PC-9 (cell line): ENCODE data around the gene GIPR. TPM values are rescaled to one million over a fixed set of nuclear protein-coding genes. Genes with fewer than 3 reads are reported as not detected.

Source experiments
- BruUV-seq: library from RNA; stranded (reverse); fragments of 400-500 nt; replicated peaks from 2 replicates; lab custom pipeline; 2021; lab: Mats Ljungman, UMichigan
- CTCF ChIA-PET: fragments of 300-600 bp; sonication (Branson Sonifier 250); formaldehyde crosslinking; loops from one replicate; lab custom pipeline; 2022; ENCODE audit warnings: antibody characterized with exemption; lab: Charles Lee
- POLR2A ChIA-PET: fragments of 300-600 bp; sonication (Branson Sonifier 250); formaldehyde crosslinking; loops from one replicate; lab custom pipeline; 2022; ENCODE audit warnings: antibody characterized with exemption; ENCODE audit not compliant: unreplicated experiment; lab: Charles Lee
- DNase-seq, 2 experiments: peaks; one replicate each; pipeline versions ENCODE4 v3.0.0 to v3.0.0-alpha.2; 2015 to 2022; ENCODE audit warnings: mixed read lengths in 1 of 2
- H2AFZ ChIP-seq: fragments of 200-600 bp; sonication (generic); 2 replicates; pipeline ENCODE4 v1.8.1; 2017; ENCODE audit warnings: antibody characterized with exemption
- H3F3A ChIP-seq: fragments of 200-600 bp; sonication (generic); 2 replicates; pipeline ENCODE4 v1.8.1; 2017; ENCODE audit warnings: antibody characterized with exemption, mild to moderate bottlenecking, low read depth; ENCODE audit not compliant: insufficient read depth
- H3K27ac ChIP-seq: fragments of 200-600 bp; sonication (generic); 2 replicates; pipeline ENCODE4 v1.6.1; 2016; ENCODE audit warnings: mixed run types
- H3K27me3 ChIP-seq: fragments of 200-600 bp; sonication (generic); 2 replicates; pipeline ENCODE4 v1.6.1; 2016; ENCODE audit warnings: low read depth, mixed run types; ENCODE audit not compliant: insufficient read depth
- H3K36me3 ChIP-seq: fragments of 200-600 bp; sonication (generic); 2 replicates; pipeline ENCODE4 v1.6.1; 2016; ENCODE audit warnings: low read depth, mixed run types
- H3K4me1 ChIP-seq: fragments of 200-600 bp; sonication (generic); replicated peaks from 2 replicates; pipeline ENCODE4 v1.6.1; 2016; ENCODE audit warnings: mixed run types; ENCODE audit not compliant: insufficient read depth
- H3K4me2 ChIP-seq: fragments of 200-600 bp; sonication (generic); 2 replicates; pipeline ENCODE4 v1.6.1; 2017; ENCODE audit warnings: mixed run types
- H3K4me3 ChIP-seq: fragments of 200-600 bp; sonication (generic); 2 replicates; pipeline ENCODE4 v1.6.1; 2016; ENCODE audit warnings: mixed run types
- H3K79me2 ChIP-seq: fragments of 200-600 bp; sonication (generic); 2 replicates; pipeline ENCODE4 v1.6.1; 2017; ENCODE audit warnings: low read depth, mixed run types
- H3K9me2 ChIP-seq: fragments of 200-600 bp; sonication (generic); 2 replicates; pipeline ENCODE4 v1.8.1; 2017; ENCODE audit warnings: mild to moderate bottlenecking; ENCODE audit not compliant: insufficient read depth
- H3K9me3 ChIP-seq: fragments of 200-600 bp; sonication (generic); 2 replicates; pipeline ENCODE4 v1.8.1; 2016; ENCODE audit warnings: low read depth; ENCODE audit not compliant: insufficient read depth
- H4K20me1 ChIP-seq: fragments of 200-600 bp; sonication (generic); 2 replicates; pipeline ENCODE4 v1.8.1; 2017; ENCODE audit not compliant: insufficient read depth
- CTCF ChIP-seq: fragments of 200-600 bp; sonication (generic); conservative IDR thresholded peaks from 2 replicates; pipeline ENCODE4 v1.6.1; 2017; ENCODE audit warnings: mixed run types, antibody characterized with exemption, mild to moderate bottlenecking, moderate library complexity
- EZH2 ChIP-seq: fragments of 200-600 bp; sonication (generic); IDR thresholded peaks from 2 replicates; pipeline ENCODE4 v1.8.0; 2017; ENCODE audit warnings: antibody characterized with exemption, low read depth
- intact Hi-C: fragments of 100-400 bp; cut with micrococcal nuclease; formaldehyde crosslinking; loops from one replicate; pipeline ENCODE4 v1.10.0; 2022; ENCODE audit not compliant: unreplicated experiment
- total RNA-seq: library from RNA; stranded (reverse); gene quantifications from 2 replicates; pipeline ENCODE4 v1.2.3, GENCODE V29; 2021

GIPR gene
- total RNA-seq, 1 experiment from 2014 or later = 5.8 TPM

- POLR2A ChIA-PET = interaction anchor here (0.7 kb wide), 1 partner anchor 10 kb away, joined by 11 read pairs; no protein-coding TSS in a partner anchor
- CTCF ChIA-PET = no interaction called here
- BruUV-seq = no TSS peak
- Histone ChIP-seq H3K4me1 (no peaks in the 10 kb centered on the region), H3K79me2 (no peaks in the 10 kb centered on the region), H3K9me2 (no peaks in the 10 kb centered on the region), H3F3A (peaks cover 7% of the 10 kb centered on the region; the same call in 1 of the 2 replicates), H3K4me3 (no peak overlapping the region), H3K4me2 (no peak overlapping the region), H4K20me1 (no peaks in the 10 kb centered on the region), H3K27me3 (0 out of 2 replicates have a peak, but pooled peaks cover 3% of the 10 kb centered on the region), H3K9me3 (no peaks in the 10 kb centered on the region), H2AFZ (no peak overlapping the region), H3K36me3 (no peaks in the 10 kb centered on the region), H3K27ac (no peak overlapping the region)
- no peak for DNase-seq
- no peak for TF ChIP-seq CTCF
- intact Hi-C loops = no loop called here
Measured at GRCh38 chr19:45660636-45661035, 7.4 kb upstream of the GIPR start.

DNA sequence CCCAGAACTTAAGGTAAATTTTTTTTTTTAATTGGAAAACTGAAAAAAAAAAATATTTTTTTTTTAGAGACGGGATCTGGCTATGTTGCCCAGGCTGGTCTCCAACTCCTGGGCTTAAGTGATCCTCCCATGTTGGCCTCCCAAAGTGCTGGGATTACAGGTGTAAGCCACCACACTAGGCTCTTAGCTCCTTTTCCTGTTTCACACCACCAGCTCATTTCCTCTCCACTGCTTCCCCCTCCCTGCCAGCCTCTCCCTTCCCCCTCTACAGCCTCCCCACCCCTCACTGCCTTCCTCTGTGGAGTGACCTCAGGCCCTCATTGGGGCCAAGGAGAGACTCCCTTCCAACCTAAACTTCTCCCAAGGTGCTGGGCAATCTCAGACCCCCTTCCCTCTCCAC lies 4.2 kb upstream of the GIPR start:
- 0 out of 2 replicates have a peak, but pooled peaks cover 3% of the 10 kb centered on the region for H3K27me3 ChIP-seq
- no peak for DNase-seq
- H3K79me2 ChIP-seq = no peaks in the 10 kb centered on the region
- H3K4me1 ChIP-seq = peaks cover 16% of the 10 kb centered on the region
- BruUV-seq = no TSS peak
- H2AFZ ChIP-seq = no peak overlapping the region
- intact Hi-C loops = no loop called here
- H3K36me3 ChIP-seq = no peaks in the 10 kb centered on the region
- peaks cover 13% of the 10 kb centered on the region; the same call in 1 of the 2 replicates for H3F3A ChIP-seq
- H4K20me1 ChIP-seq = no peaks in the 10 kb centered on the region
- H3K9me2 ChIP-seq = no peaks in the 10 kb centered on the region
- H3K27ac ChIP-seq = no peak overlapping the region
- H3K4me3 ChIP-seq = no peak overlapping the region
- TF ChIP-seq CTCF = no peak
- no peak for TF ChIP-seq EZH2
- no peak overlapping the region for H3K4me2 ChIP-seq
- no peaks in the 10 kb centered on the region for H3K9me3 ChIP-seq
- POLR2A ChIA-PET = no interaction called here
- CTCF ChIA-PET = no interaction called here

DNA sequence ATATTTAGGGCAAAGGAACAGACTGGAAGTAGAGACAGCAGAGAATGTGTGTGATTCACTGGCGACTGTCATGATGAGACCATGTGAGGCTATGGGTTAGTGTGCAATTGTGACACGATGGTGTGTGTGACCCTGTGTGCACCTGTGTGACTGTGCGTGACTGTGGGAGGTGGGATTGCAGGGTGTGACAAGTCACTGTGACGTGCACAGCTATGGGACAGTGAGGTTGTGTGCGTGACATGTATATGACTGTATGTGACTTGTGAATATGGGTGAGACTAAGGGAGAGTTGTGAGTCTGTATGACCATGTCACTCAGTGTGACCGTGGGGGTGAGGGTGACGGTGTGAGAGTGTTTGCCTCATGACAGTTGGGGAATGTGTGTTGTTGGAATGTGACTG lies 3.4 kb upstream of the GIPR start:
- no peak for DNase-seq
- no peaks in the 10 kb centered on the region for H3K9me3 ChIP-seq
- no TSS peak for BruUV-seq
- peaks cover 13% of the 10 kb centered on the region; the same call in 1 of the 2 replicates for H3F3A ChIP-seq
- H2AFZ ChIP-seq = no peak overlapping the region
- TF ChIP-seq CTCF = no peak
- no peak for TF ChIP-seq EZH2
- H3K4me2 ChIP-seq = no peak overlapping the region
- no peak overlapping the region for H3K4me3 ChIP-seq
- intact Hi-C loops = no loop called here
- no peak overlapping the region for H3K27ac ChIP-seq
- ChIA-PET POLR2A (no interaction called here), CTCF (interaction anchor here (0.6 kb wide), 1 partner anchor 29 kb away, joined by 3 read pairs; no protein-coding TSS in a partner anchor)
- H3K36me3 ChIP-seq = no peaks in the 10 kb centered on the region
- H3K4me1 ChIP-seq = peaks cover 21% of the 10 kb centered on the region
- 0 out of 2 replicates have a peak, but pooled peaks cover 3% of the 10 kb centered on the region for H3K27me3 ChIP-seq
- no peaks in the 10 kb centered on the region for H3K79me2 ChIP-seq
- H4K20me1 ChIP-seq = no peaks in the 10 kb centered on the region
- no peaks in the 10 kb centered on the region for H3K9me2 ChIP-seq
